ENCODE results near the gene SORCS2.

SORCS2 gene

GRCh38 chr4:7422151-7422897, 230.0 kb downstream of the SORCS2 start:
- no peak for DNase-seq

- DNase-seq = no peak
Observed at GRCh38 chr4:7422898-7423180, 230.5 kb downstream of the SORCS2 start.

- DNase-seq = no peak
Observed at GRCh38 chr4:7423391-7423790, 231.1 kb downstream of the SORCS2 start.

GRCh38 chr4:7423801-7424552, 231.6 kb downstream of the SORCS2 start:
- peak; percentile 48 for DNase-seq

GRCh38 chr4:7424553-7425111, 232.3 kb downstream of the SORCS2 start:
- DNase-seq = no peak

GRCh38 chr4:7425124-7425523, 232.8 kb downstream of the SORCS2 start:
- DNase-seq = no peak

- DNase-seq = no peak
Observed at GRCh38 chr4:7425591-7426468, 233.5 kb downstream of the SORCS2 start.

GRCh38 chr4:7426525-7427171, 234.3 kb downstream of the SORCS2 start:
- DNase-seq = no peak

GRCh38 chr4:7427361-7427760, 235.0 kb downstream of the SORCS2 start:
- DNase-seq = no peak

GRCh38 chr4:7427831-7428260, 235.5 kb downstream of the SORCS2 start:
- DNase-seq = no peak

- DNase-seq = no peak
Observed at GRCh38 chr4:7428261-7429068, 236.1 kb downstream of the SORCS2 start.

- DNase-seq = no peak
Observed at GRCh38 chr4:7429069-7429416, 236.7 kb downstream of the SORCS2 start.

GRCh38 chr4:7429601-7430078, 237.3 kb downstream of the SORCS2 start:
- no peak for DNase-seq

- DNase-seq = no peak
Observed at GRCh38 chr4:7430368-7430964, 238.1 kb downstream of the SORCS2 start.

GRCh38 chr4:7430965-7431695, 238.8 kb downstream of the SORCS2 start:
- DNase-seq = no peak

GRCh38 chr4:7431696-7432530, 239.6 kb downstream of the SORCS2 start:
- DNase-seq = no peak

GRCh38 chr4:7432531-7433375, 240.4 kb downstream of the SORCS2 start:
- DNase-seq = no peak

GRCh38 chr4:7433376-7434140, 241.2 kb downstream of the SORCS2 start:
- DNase-seq = no peak
